Type B pancreatic cell (in vitro differentiated cells): ENCODE results near the gene CFAP58. TPM values are rescaled to one million over a fixed set of nuclear protein-coding genes. Genes with fewer than 3 reads are reported as not detected.
A peak's percentile ranks its signal among the peaks of the same experiment; 100 is the strongest.

Experiments
- DNase-seq: peaks from one replicate; pipeline ENCODE4 v3.0.0; 2021; ENCODE audit warnings: mixed read lengths; ENCODE audit not compliant: unreplicated experiment; ENCODE audit errors: extremely low spot score
- H3K27ac Mint-ChIP-seq: 2 replicates; pipeline ENCODE4 v1.8.0; 2021; ENCODE audit warnings: mild to moderate bottlenecking, mixed read lengths
- H3K27me3 Mint-ChIP-seq: 2 replicates; pipeline ENCODE4 v1.8.0; 2021; ENCODE audit warnings: mixed read lengths
- H3K36me3 Mint-ChIP-seq: 2 replicates; pipeline ENCODE4 v1.8.0; 2021; ENCODE audit warnings: mixed read lengths
- H3K4me1 Mint-ChIP-seq: one replicate; pipeline ENCODE4 v1.8.0; 2021; ENCODE audit warnings: mixed read lengths; ENCODE audit not compliant: unreplicated experiment
- H3K4me3 Mint-ChIP-seq: 2 replicates; pipeline ENCODE4 v1.8.0; 2021; ENCODE audit warnings: mild to moderate bottlenecking, mixed read lengths
- H3K9me3 Mint-ChIP-seq: 2 replicates; pipeline ENCODE4 v1.8.0; 2021; ENCODE audit warnings: mixed read lengths
- CTCF ChIP-seq: fragments of 200-600 bp; sonication (generic); conservative IDR thresholded peaks from 2 replicates; pipeline ENCODE4 v1.5.0; 2021; ENCODE audit warnings: antibody characterized with exemption, mild to moderate bottlenecking
- total RNA-seq: library from RNA; stranded (reverse); gene quantifications from 2 replicates; pipeline ENCODE4 v1.2.1, GENCODE V29; 2021; ENCODE audit warnings: low replicate concordance

The CFAP58 gene
- total RNA-seq, 1 donor from 2014 or later, result 0.34 TPM

DNA sequence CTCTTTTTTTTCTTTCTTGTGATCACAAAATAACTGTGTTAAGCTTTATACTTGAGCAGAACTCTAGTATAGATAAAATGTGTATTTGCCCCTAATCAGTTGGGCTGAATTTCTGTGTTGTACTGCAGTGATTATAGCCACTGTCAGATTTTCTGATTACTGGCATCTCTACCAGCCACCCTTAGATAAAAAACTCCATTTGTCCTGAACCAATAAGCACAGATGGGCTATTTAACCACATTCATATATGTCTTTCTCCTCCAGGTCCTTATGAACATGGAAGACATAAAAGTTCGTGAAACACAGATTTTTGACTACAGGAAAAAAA, 38.3 kb downstream of the CFAP58 start:
- H3K27ac Mint-ChIP-seq, result peak overlapping the region; percentile 26
- H3K36me3 Mint-ChIP-seq, result no peaks in the 10 kb centered on the region
- no peak for DNase-seq
- H3K27me3 Mint-ChIP-seq, result peaks cover 27% of the 10 kb centered on the region
- H3K9me3 Mint-ChIP-seq, result no peaks in the 10 kb centered on the region
- TF ChIP-seq CTCF, result no peak
- no peak overlapping the region for H3K4me3 Mint-ChIP-seq
- no peaks in the 10 kb centered on the region for H3K4me1 Mint-ChIP-seq

GRCh38 chr10:104393387-104393786, 39.8 kb downstream of the CFAP58 start:
- Mint-ChIP-seq H3K27ac (no peak overlapping the region), H3K27me3 (peaks cover 20% of the 10 kb centered on the region), H3K4me1 (no peaks in the 10 kb centered on the region), H3K4me3 (no peak overlapping the region), H3K9me3 (no peaks in the 10 kb centered on the region), H3K36me3 (no peaks in the 10 kb centered on the region)
- no peak for TF ChIP-seq CTCF
- no peak for DNase-seq

DNA sequence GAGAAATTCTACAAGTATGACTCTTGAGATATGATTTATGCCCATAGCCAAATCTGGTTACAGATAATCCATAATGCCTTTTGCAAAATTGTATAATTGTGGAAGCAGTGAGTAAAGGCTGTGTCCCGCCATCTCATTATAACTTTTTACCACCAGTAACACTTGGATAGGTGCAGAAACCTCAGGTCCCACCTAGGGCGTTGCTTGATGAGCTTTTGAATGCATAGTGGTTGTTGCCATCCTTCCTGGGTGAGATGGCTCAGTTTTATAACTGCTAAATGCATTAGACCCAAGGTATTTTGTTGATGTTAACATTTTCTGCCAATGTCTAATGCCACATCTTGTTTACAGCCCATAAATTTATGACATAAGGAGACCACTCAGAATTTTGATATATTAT, 42.9 kb downstream of the CFAP58 start:
- no peak for TF ChIP-seq CTCF
- Mint-ChIP-seq H3K36me3 (no peaks in the 10 kb centered on the region), H3K4me1 (no peaks in the 10 kb centered on the region)

GRCh38 chr10:104403636-104404035, 50.0 kb downstream of the CFAP58 start:
- no peaks in the 10 kb centered on the region for H3K36me3 Mint-ChIP-seq
- H3K27me3 Mint-ChIP-seq, result peaks cover 19% of the 10 kb centered on the region
- H3K4me3 Mint-ChIP-seq, result no peak overlapping the region
- TF ChIP-seq CTCF, result no peak
- no peaks in the 10 kb centered on the region for H3K9me3 Mint-ChIP-seq
- H3K4me1 Mint-ChIP-seq, result peaks cover 5% of the 10 kb centered on the region
- DNase-seq, result no peak
- H3K27ac Mint-ChIP-seq, result no peak overlapping the region

More for the DNA sequence above, 42.9 kb downstream of the CFAP58 start:
- peaks cover 16% of the 10 kb centered on the region for H3K27me3 Mint-ChIP-seq
- no peak overlapping the region for H3K27ac Mint-ChIP-seq
- H3K4me3 Mint-ChIP-seq, result no peak overlapping the region
- H3K9me3 Mint-ChIP-seq, result no peaks in the 10 kb centered on the region
- DNase-seq, result no peak

DNA sequence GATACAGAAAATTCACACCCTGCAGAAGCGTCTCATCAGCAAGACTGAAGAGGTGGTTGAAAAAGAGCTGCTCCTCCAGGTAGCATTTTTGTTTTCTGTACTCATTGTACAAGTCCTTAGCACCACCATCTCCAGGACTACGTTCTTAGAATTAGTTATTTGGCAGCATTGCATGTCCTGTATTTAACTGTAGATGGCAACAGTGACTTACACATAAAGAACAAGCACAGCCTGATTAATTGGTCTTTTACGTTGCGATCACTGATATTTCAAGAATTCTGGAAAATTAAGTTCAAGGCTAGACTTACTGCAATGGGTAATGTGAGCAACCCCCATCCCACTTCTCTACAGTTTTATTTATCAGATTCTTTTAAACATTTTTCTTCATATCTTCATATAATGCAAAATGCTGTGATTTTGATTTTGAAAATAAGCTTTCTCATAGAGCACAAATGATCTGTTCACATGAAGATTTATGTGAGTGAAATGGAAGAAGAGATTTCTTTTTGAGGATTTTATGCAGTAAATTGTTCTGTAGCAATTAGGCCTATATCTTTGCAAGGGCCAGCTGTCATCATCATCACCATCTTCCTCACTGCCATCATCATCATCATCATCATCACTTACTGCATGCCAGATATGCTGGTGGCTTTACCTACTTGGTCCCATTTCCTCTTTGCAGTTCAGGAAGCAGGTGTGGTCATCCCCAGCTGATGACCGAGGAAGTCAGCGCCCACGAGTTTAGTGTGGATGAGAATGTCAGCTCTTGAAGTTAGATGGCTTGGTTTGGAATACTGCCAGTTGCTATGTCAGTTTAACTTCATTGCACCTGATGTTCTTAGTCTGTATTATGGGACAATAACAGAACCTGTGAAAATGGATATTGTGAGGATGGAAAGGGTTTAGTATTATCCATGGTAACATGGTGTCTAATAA, 53.4 kb downstream of the CFAP58 start:
- no peaks in the 10 kb centered on the region for H3K36me3 Mint-ChIP-seq
- peaks cover 16% of the 10 kb centered on the region for H3K27me3 Mint-ChIP-seq
- H3K9me3 Mint-ChIP-seq, result no peaks in the 10 kb centered on the region
- DNase-seq, result no peak
- H3K4me3 Mint-ChIP-seq, result no peak overlapping the region
- no peak overlapping the region for H3K27ac Mint-ChIP-seq
- TF ChIP-seq CTCF, result peak; percentile 71
- H3K4me1 Mint-ChIP-seq, result peaks cover 5% of the 10 kb centered on the region
